SK-N-SH (cell line): ENCODE measurements around the gene C1GALT1.

ENCODE experiments used
- EZH2phosphoT487 ChIP-seq: fragments of 200-600 bp; sonication (generic); IDR thresholded peaks from 2 replicates; pipeline ENCODE4 v1.6.1; 2017; ENCODE audit warnings: low read depth, mixed run types, mild to moderate bottlenecking, antibody characterized with exemption, moderate library complexity, borderline replicate concordance
- MXI1 ChIP-seq: IDR thresholded peaks from 2 replicates; pipeline ENCODE4 v1.6.1; 2012; ENCODE audit warnings: mild to moderate bottlenecking, low read depth, low read length, improper control_type of control experiment
- NFIC ChIP-seq: IDR thresholded peaks from 2 replicates; pipeline ENCODE4 v1.4.0; 2012; ENCODE audit warnings: borderline replicate concordance
- SMC3 ChIP-seq: IDR thresholded peaks from 2 replicates; pipeline ENCODE4 v1.6.1; 2012; ENCODE audit warnings: low read depth, low read length, improper control_type of control experiment
- TAF1 ChIP-seq: IDR thresholded peaks from 2 replicates; pipeline ENCODE4 v1.6.1; 2012; ENCODE audit warnings: low read depth, mild to moderate bottlenecking, low read length, moderate library complexity, borderline replicate concordance
- TF ChIP-seq, protein P1 (sequence below): fragments of 200-600 bp; sonication (generic); IDR thresholded peaks from 2 replicates; pipeline ENCODE4 v1.6.1; 2017; ENCODE audit warnings: antibody characterized with exemption, mild to moderate bottlenecking, moderate library complexity
- TF ChIP-seq, protein P2 (sequence below): IDR thresholded peaks from 2 replicates; pipeline ENCODE4 v1.6.1; 2012; ENCODE audit warnings: mild to moderate bottlenecking, low read depth, low read length, moderate library complexity

- TF ChIP-seq, protein P1, sequence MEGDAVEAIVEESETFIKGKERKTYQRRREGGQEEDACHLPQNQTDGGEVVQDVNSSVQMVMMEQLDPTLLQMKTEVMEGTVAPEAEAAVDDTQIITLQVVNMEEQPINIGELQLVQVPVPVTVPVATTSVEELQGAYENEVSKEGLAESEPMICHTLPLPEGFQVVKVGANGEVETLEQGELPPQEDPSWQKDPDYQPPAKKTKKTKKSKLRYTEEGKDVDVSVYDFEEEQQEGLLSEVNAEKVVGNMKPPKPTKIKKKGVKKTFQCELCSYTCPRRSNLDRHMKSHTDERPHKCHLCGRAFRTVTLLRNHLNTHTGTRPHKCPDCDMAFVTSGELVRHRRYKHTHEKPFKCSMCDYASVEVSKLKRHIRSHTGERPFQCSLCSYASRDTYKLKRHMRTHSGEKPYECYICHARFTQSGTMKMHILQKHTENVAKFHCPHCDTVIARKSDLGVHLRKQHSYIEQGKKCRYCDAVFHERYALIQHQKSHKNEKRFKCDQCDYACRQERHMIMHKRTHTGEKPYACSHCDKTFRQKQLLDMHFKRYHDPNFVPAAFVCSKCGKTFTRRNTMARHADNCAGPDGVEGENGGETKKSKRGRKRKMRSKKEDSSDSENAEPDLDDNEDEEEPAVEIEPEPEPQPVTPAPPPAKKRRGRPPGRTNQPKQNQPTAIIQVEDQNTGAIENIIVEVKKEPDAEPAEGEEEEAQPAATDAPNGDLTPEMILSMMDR = no peak
- TF ChIP-seq NFIC (no peak), TAF1 (no peak), MXI1 (no peak), EZH2phosphoT487 (no peak), SMC3 (no peak)
- TF ChIP-seq, protein P2, sequence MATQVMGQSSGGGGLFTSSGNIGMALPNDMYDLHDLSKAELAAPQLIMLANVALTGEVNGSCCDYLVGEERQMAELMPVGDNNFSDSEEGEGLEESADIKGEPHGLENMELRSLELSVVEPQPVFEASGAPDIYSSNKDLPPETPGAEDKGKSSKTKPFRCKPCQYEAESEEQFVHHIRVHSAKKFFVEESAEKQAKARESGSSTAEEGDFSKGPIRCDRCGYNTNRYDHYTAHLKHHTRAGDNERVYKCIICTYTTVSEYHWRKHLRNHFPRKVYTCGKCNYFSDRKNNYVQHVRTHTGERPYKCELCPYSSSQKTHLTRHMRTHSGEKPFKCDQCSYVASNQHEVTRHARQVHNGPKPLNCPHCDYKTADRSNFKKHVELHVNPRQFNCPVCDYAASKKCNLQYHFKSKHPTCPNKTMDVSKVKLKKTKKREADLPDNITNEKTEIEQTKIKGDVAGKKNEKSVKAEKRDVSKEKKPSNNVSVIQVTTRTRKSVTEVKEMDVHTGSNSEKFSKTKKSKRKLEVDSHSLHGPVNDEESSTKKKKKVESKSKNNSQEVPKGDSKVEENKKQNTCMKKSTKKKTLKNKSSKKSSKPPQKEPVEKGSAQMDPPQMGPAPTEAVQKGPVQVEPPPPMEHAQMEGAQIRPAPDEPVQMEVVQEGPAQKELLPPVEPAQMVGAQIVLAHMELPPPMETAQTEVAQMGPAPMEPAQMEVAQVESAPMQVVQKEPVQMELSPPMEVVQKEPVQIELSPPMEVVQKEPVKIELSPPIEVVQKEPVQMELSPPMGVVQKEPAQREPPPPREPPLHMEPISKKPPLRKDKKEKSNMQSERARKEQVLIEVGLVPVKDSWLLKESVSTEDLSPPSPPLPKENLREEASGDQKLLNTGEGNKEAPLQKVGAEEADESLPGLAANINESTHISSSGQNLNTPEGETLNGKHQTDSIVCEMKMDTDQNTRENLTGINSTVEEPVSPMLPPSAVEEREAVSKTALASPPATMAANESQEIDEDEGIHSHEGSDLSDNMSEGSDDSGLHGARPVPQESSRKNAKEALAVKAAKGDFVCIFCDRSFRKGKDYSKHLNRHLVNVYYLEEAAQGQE = no peak
These were observed 1.6 kb downstream of the C1GALT1 start for GRCh38 chr7:7183838-7184463.
